GM23338 (cell line): ENCODE measurements around the gene MTF1. TPM values are rescaled to one million over a fixed set of nuclear protein-coding genes. Genes with fewer than 3 reads are reported as not detected.

ENCODE experiments used
- ATAC-seq: fragments of 200-7000 bp; cut with Tn5 transposase; 3 replicates; pipeline ENCODE4 v1.9.1; 2020
- DNase-seq: peaks from one replicate; pipeline ENCODE4 v3.0.0-alpha.2; 2015; ENCODE audit warnings: low spot score
- H2AFZ ChIP-seq: fragments of 200-600 bp; sonication (generic); 2 replicates; pipeline ENCODE4 v1.8.0; 2016; ENCODE audit warnings: antibody characterized with exemption, mild to moderate bottlenecking, moderate library complexity
- H3F3A ChIP-seq: fragments of 200-600 bp; sonication (generic); replicated peaks from 2 replicates; pipeline ENCODE4 v1.8.0; 2017; ENCODE audit warnings: antibody characterized with exemption, mixed run types, low read depth
- H3K27ac ChIP-seq: fragments of 200-600 bp; sonication (generic); 2 replicates; pipeline ENCODE4 v1.6.1; 2016; ENCODE audit warnings: low read depth
- H3K27me3 ChIP-seq: fragments of 200-600 bp; sonication (generic); 2 replicates; pipeline ENCODE4 v1.8.0; 2016; ENCODE audit warnings: mild to moderate bottlenecking, mixed run types, moderate library complexity; ENCODE audit not compliant: insufficient read depth
- H3K36me3 ChIP-seq: fragments of 200-600 bp; sonication (generic); 2 replicates; pipeline ENCODE4 v1.8.0; 2016; ENCODE audit warnings: mild to moderate bottlenecking; ENCODE audit not compliant: insufficient read depth
- H3K4me1 ChIP-seq: fragments of 200-600 bp; sonication (generic); 2 replicates; pipeline ENCODE4 v1.8.0; 2016; ENCODE audit warnings: mild to moderate bottlenecking, moderate library complexity; ENCODE audit not compliant: insufficient read depth
- H3K4me2 ChIP-seq: fragments of 200-600 bp; sonication (generic); 2 replicates; pipeline ENCODE4 v1.7.1; 2017; ENCODE audit warnings: mixed run types
- H3K4me3 ChIP-seq: fragments of 200-600 bp; sonication (generic); 2 replicates; pipeline ENCODE4 v1.6.1; 2016; ENCODE audit warnings: mixed run types
- H3K79me2 ChIP-seq: fragments of 200-600 bp; sonication (generic); replicated peaks from 2 replicates; pipeline ENCODE4 v1.8.0; 2017; ENCODE audit warnings: mild to moderate bottlenecking; ENCODE audit not compliant: insufficient read depth
- H3K9me2 ChIP-seq: fragments of 200-600 bp; sonication (generic); 2 replicates; pipeline ENCODE4 v1.8.0; 2017; ENCODE audit not compliant: insufficient read depth
- H4K20me1 ChIP-seq: fragments of 200-600 bp; sonication (generic); replicated peaks from 2 replicates; pipeline ENCODE4 v1.8.0; 2017; ENCODE audit warnings: mild to moderate bottlenecking; ENCODE audit not compliant: insufficient read depth
- H3K27ac Mint-ChIP-seq: 2 replicates; pipeline ENCODE4 v1.8.0; 2020; ENCODE audit warnings: inconsistent platforms, mild to moderate bottlenecking, moderate library complexity, mixed read lengths
- H3K27me3 Mint-ChIP-seq: 3 replicates; pipeline ENCODE4 v1.8.0; 2022; ENCODE audit warnings: low read depth, mild to moderate bottlenecking, moderate library complexity, mixed read lengths, inconsistent platforms; ENCODE audit not compliant: insufficient read depth, poor library complexity
- H3K36me3 Mint-ChIP-seq: 3 replicates; pipeline ENCODE4 v1.8.0; 2021; ENCODE audit warnings: low read depth, mild to moderate bottlenecking, inconsistent platforms, moderate library complexity, mixed read lengths
- H3K4me1 Mint-ChIP-seq: 3 replicates; pipeline ENCODE4 v1.8.0; 2020; ENCODE audit warnings: mild to moderate bottlenecking, inconsistent platforms, mixed read lengths
- H3K4me3 Mint-ChIP-seq: 3 replicates; pipeline ENCODE4 v1.8.0; 2021; ENCODE audit warnings: moderate library complexity, mild to moderate bottlenecking, inconsistent platforms, mixed read lengths
- H3K9me3 Mint-ChIP-seq: 3 replicates; pipeline ENCODE4 v1.8.0; 2020; ENCODE audit warnings: moderate library complexity, mild to moderate bottlenecking, inconsistent platforms, mixed read lengths
- CREB1 ChIP-seq: fragments of 250-450 bp; sonication (Bioruptor Pico); IDR thresholded peaks from 2 replicates; pipeline ENCODE4 v1.5.0; 2020; ENCODE audit warnings: low read depth, mild to moderate bottlenecking, moderate library complexity
- EZH2 ChIP-seq: fragments of 200-600 bp; sonication (generic); IDR thresholded peaks from one replicate; pipeline ENCODE4 v1.8.0; 2017; ENCODE audit warnings: antibody characterized with exemption, mild to moderate bottlenecking, low read depth; ENCODE audit not compliant: unreplicated experiment
- JUNB ChIP-seq: IDR thresholded peaks from one replicate; pipeline ENCODE4 v1.6.1; 2016; ENCODE audit warnings: antibody characterized with exemption; ENCODE audit not compliant: unreplicated experiment
- STAT1 ChIP-seq: IDR thresholded peaks from one replicate; pipeline ENCODE4 v1.6.1; 2016; ENCODE audit warnings: antibody characterized with exemption; ENCODE audit not compliant: unreplicated experiment
- ZNF114 ChIP-seq: fragments of 250-450 bp; sonication (Bioruptor Pico); IDR thresholded peaks from 2 replicates; pipeline ENCODE4 v1.5.0; 2020; ENCODE audit warnings: mild to moderate bottlenecking, moderate library complexity
- polyA plus RNA-seq: library from polyadenylated mRNA; unstranded; fragments of >200 nt; fragmentation: Nextera tagmentation; extraction: Ambion mirVana; gene quantifications from 2 replicates; pipeline ENCODE4 v1.2.1, GENCODE V29; 2016
- total RNA-seq: library from RNA; depleted of rRNA; stranded (reverse); fragments of >200 nt; shearing (Covaris generic); gene quantifications from 2 replicates; pipeline ENCODE4 v1.2.3, GENCODE V29; 2014
- TF ChIP-seq, protein P1 (sequence below): IDR thresholded peaks from one replicate; pipeline ENCODE4 v1.6.1; 2018; ENCODE audit warnings: antibody characterized with exemption; ENCODE audit not compliant: unreplicated experiment

The MTF1 gene
- total and polyA plus RNA-seq, 2 experiments from 2014 or later, result 4.5 to 5.6 TPM

DNA sequence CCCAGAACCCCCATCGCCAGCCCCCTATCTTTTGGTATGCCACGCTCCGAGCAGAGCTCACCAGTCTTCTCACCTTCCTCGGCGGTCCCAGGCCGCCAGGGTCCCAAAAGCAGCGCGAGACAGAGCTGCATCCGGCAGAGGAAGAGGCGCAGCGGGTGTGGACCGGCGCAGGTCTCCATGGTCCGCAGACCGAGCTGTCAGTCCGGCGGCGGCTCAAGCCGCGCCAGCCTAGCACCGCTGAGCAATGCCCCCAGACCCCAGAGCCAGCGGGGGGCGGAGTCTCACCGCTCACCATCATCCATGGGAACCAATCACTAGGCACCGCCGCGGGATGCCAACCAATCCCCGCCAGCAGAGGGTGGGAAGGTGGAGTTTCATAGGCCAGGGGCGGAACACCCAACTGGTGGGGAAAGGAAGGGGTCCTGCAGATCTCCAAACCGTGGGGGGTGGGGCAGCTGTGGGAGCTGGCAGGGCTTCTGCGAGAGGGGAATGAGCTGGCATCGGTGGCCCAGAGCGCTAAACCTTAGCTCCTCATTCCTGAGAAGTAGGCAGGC is 94.4 kb downstream of the MTF1 start, which contains the start of gene EPHA10:
Gene EPHA10 (minus strand): TSS at position 233 of the 554 bp plus-strand sequence. CDS start 54 bp downstream, at position 179.
- Histone ChIP-seq H3K79me2 (no peaks in the 10 kb centered on the region), H4K20me1 (no peaks in the 10 kb centered on the region; the same call in 1 of the 2 replicates), H3K9me2 (no peaks in the 10 kb centered on the region), H3K4me2 (peak within 1 kb of the TSS; percentile 93), H3K4me1 (peaks cover 19% of the 10 kb centered on the region), H2AFZ (peak within 1 kb of the TSS; percentile 98), H3K27me3 (peaks cover 90% of the 10 kb centered on the region), H3K36me3 (no peaks in the 10 kb centered on the region), H3F3A (0 out of 2 replicates have a peak, but pooled peaks cover 2% of the 10 kb centered on the region), H3K27ac (no peak within 1 kb of the TSS), H3K4me3 (peak within 1 kb of the TSS; percentile 66)
- ATAC-seq (peak; percentile 76), DNase-seq (peak; percentile 96)
- no peaks in the 10 kb centered on the region for H3K9me3 Mint-ChIP-seq
- H3K4me1 Mint-ChIP-seq, result peaks cover 28% of the 10 kb centered on the region
- peaks cover 62% of the 10 kb centered on the region for H3K27me3 Mint-ChIP-seq
- H3K4me3 Mint-ChIP-seq, result peak within 1 kb of the TSS; percentile 74
- no peak within 1 kb of the TSS for H3K27ac Mint-ChIP-seq
- no peaks in the 10 kb centered on the region for H3K36me3 Mint-ChIP-seq
- no peak for TF ChIP-seq JUNB
- TF ChIP-seq STAT1, result no peak
- TF ChIP-seq, protein P1, sequence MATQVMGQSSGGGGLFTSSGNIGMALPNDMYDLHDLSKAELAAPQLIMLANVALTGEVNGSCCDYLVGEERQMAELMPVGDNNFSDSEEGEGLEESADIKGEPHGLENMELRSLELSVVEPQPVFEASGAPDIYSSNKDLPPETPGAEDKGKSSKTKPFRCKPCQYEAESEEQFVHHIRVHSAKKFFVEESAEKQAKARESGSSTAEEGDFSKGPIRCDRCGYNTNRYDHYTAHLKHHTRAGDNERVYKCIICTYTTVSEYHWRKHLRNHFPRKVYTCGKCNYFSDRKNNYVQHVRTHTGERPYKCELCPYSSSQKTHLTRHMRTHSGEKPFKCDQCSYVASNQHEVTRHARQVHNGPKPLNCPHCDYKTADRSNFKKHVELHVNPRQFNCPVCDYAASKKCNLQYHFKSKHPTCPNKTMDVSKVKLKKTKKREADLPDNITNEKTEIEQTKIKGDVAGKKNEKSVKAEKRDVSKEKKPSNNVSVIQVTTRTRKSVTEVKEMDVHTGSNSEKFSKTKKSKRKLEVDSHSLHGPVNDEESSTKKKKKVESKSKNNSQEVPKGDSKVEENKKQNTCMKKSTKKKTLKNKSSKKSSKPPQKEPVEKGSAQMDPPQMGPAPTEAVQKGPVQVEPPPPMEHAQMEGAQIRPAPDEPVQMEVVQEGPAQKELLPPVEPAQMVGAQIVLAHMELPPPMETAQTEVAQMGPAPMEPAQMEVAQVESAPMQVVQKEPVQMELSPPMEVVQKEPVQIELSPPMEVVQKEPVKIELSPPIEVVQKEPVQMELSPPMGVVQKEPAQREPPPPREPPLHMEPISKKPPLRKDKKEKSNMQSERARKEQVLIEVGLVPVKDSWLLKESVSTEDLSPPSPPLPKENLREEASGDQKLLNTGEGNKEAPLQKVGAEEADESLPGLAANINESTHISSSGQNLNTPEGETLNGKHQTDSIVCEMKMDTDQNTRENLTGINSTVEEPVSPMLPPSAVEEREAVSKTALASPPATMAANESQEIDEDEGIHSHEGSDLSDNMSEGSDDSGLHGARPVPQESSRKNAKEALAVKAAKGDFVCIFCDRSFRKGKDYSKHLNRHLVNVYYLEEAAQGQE, result peak; percentile 35
- TF ChIP-seq CREB1, result 0 out of 2 replicates have a peak, but pooled peaks have one; percentile 25

DNA sequence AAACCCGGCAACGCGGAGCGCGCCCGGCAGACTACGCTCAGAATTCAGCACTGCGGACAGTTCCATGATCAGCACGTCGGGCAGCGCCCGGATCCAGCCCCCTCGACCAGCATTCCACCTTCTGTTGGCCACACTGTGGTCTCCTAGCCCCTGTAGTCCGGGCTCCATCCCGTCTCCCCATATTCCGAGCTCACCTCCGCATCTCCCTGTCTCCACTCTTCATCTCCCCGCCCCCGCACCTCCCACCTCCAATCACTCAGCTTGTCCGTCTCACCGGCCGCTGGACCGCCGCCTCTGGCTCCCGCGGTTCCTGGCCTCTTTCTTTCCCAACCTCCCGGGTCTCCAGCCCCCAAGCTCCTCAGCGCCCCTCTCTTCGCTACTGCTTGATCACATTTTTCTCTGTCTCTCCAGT is 95.0 kb downstream of the MTF1 start:
- H4K20me1 ChIP-seq, result no peaks in the 10 kb centered on the region; the same call in 1 of the 2 replicates
- DNase-seq, result peak; percentile 95
- 0 out of 2 replicates have a peak, but pooled peaks cover 2% of the 10 kb centered on the region for H3F3A ChIP-seq
- Mint-ChIP-seq H3K4me3 (peak overlapping the region; percentile 74), H3K36me3 (no peaks in the 10 kb centered on the region), H3K9me3 (no peaks in the 10 kb centered on the region), H3K27ac (no peak overlapping the region), H3K27me3 (peaks cover 62% of the 10 kb centered on the region), H3K4me1 (peaks cover 28% of the 10 kb centered on the region)
- H3K9me2 ChIP-seq, result no peaks in the 10 kb centered on the region
- H3K79me2 ChIP-seq, result no peaks in the 10 kb centered on the region
- H3K27ac ChIP-seq, result no peak overlapping the region
- peak overlapping the region; percentile 66 for H3K4me3 ChIP-seq
- no peaks in the 10 kb centered on the region for H3K36me3 ChIP-seq
- peak overlapping the region; percentile 93 for H3K4me2 ChIP-seq
- peaks cover 19% of the 10 kb centered on the region for H3K4me1 ChIP-seq
- H2AFZ ChIP-seq, result no peak overlapping the region
- H3K27me3 ChIP-seq, result peaks cover 91% of the 10 kb centered on the region
- peak; percentile 76 for ATAC-seq
- TF ChIP-seq CREB1 (peak; percentile 64), EZH2 (no peak), ZNF114 (CRISPR knock-in tag) (0 out of 2 replicates have a peak, but pooled peaks have one; percentile 62)
- TF ChIP-seq, protein P1, result peak; percentile 98
